Measurements from ENCODE around the gene ASRGL1.

- no peak for TF ChIP-seq EZH2phosphoT487 (IDR thresholded peaks at IDR 0.05; ENCODE audit: low read depth, severe bottlenecking, unreplicated experiment)
- TF ChIP-seq, protein P1, sequence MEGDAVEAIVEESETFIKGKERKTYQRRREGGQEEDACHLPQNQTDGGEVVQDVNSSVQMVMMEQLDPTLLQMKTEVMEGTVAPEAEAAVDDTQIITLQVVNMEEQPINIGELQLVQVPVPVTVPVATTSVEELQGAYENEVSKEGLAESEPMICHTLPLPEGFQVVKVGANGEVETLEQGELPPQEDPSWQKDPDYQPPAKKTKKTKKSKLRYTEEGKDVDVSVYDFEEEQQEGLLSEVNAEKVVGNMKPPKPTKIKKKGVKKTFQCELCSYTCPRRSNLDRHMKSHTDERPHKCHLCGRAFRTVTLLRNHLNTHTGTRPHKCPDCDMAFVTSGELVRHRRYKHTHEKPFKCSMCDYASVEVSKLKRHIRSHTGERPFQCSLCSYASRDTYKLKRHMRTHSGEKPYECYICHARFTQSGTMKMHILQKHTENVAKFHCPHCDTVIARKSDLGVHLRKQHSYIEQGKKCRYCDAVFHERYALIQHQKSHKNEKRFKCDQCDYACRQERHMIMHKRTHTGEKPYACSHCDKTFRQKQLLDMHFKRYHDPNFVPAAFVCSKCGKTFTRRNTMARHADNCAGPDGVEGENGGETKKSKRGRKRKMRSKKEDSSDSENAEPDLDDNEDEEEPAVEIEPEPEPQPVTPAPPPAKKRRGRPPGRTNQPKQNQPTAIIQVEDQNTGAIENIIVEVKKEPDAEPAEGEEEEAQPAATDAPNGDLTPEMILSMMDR (IDR thresholded peaks at IDR 0.05; ENCODE audit: poor library complexity) = no peak
- TF ChIP-seq EZH2 (IDR thresholded peaks at IDR 0.05; ENCODE audit: borderline replicate concordance) = no peak
Observed at GRCh38 chr11:62345861-62346260, 8.6 kb downstream of the ASRGL1 start.
